Natural killer cell (primary cell): ENCODE data around the gene MUC5AC. TPM values are rescaled to one million over a fixed set of nuclear protein-coding genes. Genes with fewer than 3 reads are reported as not detected.

Source experiments
- ATAC-seq, 3 donors: fragments of 150-1000 bp in 2 of 3; fragments of 200-7000 bp in 1 of 3; cut with Tn5 transposase; 1 replicate in 1 of 3; 2 replicates in 2 of 3; pipeline ENCODE4 v1.10.0; 2021; ENCODE audit warnings: mild to moderate bottlenecking in 2 of 3, moderate library complexity in 2 of 3
- DNase-seq, 2 donors: peaks; one replicate each; pipeline versions ENCODE4 v3.0.0 to v3.0.0-alpha.2; 2013 to 2021; ENCODE audit warnings: mixed read lengths in 1 of 2
- H3K27ac ChIP-seq: one replicate; pipeline ENCODE4 v1.5.1; 2013; ENCODE audit warnings: mild to moderate bottlenecking, low read length
- H3K27me3 ChIP-seq: one replicate; pipeline ENCODE4 v1.6.1; 2013; ENCODE audit warnings: low read length; ENCODE audit not compliant: control insufficient read depth, insufficient read depth
- H3K36me3 ChIP-seq: one replicate; pipeline ENCODE4 v1.6.1; 2013; ENCODE audit warnings: low read length; ENCODE audit not compliant: control insufficient read depth, insufficient read depth
- H3K4me1 ChIP-seq: one replicate; pipeline ENCODE4 v1.6.1; 2013; ENCODE audit warnings: low read length; ENCODE audit not compliant: control insufficient read depth, insufficient read depth
- H3K4me3 ChIP-seq: one replicate; pipeline ENCODE4 v1.5.1; 2013; ENCODE audit warnings: low read length
- H3K9me3 ChIP-seq: one replicate; pipeline ENCODE4 v1.6.1; 2013; ENCODE audit warnings: low read length; ENCODE audit not compliant: control insufficient read depth, insufficient read depth
- H3K27ac Mint-ChIP-seq, 2 donors: one replicate each; pipeline ENCODE4 v1.8.0; 2022; ENCODE audit warnings: mild to moderate bottlenecking in 2 of 2, mixed read lengths in 2 of 2, moderate library complexity in 1 of 2
- H3K27me3 Mint-ChIP-seq, 2 donors: one replicate each; pipeline ENCODE4 v1.8.0; 2022; ENCODE audit warnings: low read depth in 2 of 2, mixed read lengths in 2 of 2
- H3K36me3 Mint-ChIP-seq: one replicate; pipeline ENCODE4 v1.8.0; 2022; ENCODE audit warnings: mixed read lengths
- H3K4me1 Mint-ChIP-seq, 2 donors: one replicate each; pipeline ENCODE4 v1.8.0; 2022; ENCODE audit warnings: mixed read lengths in 2 of 2
- H3K4me3 Mint-ChIP-seq: one replicate; pipeline ENCODE4 v1.8.0; 2022; ENCODE audit warnings: mild to moderate bottlenecking, moderate library complexity, mixed read lengths
- H3K9me3 Mint-ChIP-seq, 2 donors: one replicate each; pipeline ENCODE4 v1.8.0; 2022; ENCODE audit warnings: mixed read lengths in 2 of 2
- WGBS: methylation state at CpG from one replicate; pipeline ENCODE4 v1.1.7; 2013; ENCODE audit warnings: missing lambda C conversion rate; ENCODE audit not compliant: insufficient coverage; 5-methylcytosine and 5-hydroxymethylcytosine counted together
- intact Hi-C: fragments of 100-400 bp; cut with micrococcal nuclease; formaldehyde crosslinking; loops from one replicate; pipeline ENCODE4 v1.14.2; 2022
- total RNA-seq, 4 donors: library from RNA; stranded (reverse); fragments of 120-200 nt in 1 of 4; gene quantifications; one replicate each; pipeline versions ENCODE4 v1.2.3 to v1.2.4, GENCODE V29; 2013 to 2022
- TF ChIP-seq, protein P1 (sequence below): fragments of 200-600 bp; IDR thresholded peaks from one replicate; pipeline ENCODE4 v1.8.0; 2022; ENCODE audit warnings: antibody characterized with exemption

Gene MUC5AC
- total RNA-seq, 3 donors from 2014 or later (not counting 1 experiment from before 2014, with no cell fraction given) = not detected

DNA sequence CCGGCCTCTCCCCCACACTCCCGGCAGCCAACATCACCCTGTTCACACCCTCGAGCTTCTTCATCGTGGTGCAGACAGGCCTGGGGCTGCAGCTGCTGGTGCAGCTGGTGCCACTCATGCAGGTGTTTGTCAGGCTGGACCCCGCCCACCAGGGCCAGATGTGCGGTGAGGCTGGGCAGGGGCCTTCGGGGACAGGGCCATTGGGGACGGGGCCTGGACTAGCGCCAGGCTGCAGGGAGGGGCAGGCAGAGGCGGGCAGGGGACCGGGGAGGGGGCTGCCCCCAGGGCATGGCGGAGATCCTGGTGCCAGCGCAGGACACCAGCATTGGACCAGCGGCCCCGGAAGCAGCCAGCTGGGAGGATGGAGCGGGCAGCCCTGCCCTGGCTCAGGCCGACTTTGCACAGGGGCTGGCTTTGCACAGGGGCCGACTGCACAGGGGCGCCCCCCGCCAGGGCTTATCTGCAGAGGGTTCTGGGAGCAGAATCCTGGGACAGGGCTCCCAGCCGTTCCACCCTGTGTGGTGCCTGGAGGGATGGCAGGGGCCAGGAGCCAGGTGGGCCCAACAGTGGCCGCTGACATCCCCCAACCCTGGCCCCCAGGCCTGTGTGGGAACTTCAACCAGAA is 73.8 kb downstream of the MUC5AC start:
- Histone ChIP-seq H3K4me1 (no peaks in the 10 kb centered on the region), H3K4me3 (no peak overlapping the region), H3K36me3 (no peaks in the 10 kb centered on the region), H3K27me3 (no peaks in the 10 kb centered on the region), H3K9me3 (no peaks in the 10 kb centered on the region), H3K27ac (no peak overlapping the region)
- DNase-seq (no peak), ATAC-seq (no peak)
- H3K36me3 Mint-ChIP-seq = no peaks in the 10 kb centered on the region
- intact Hi-C loops = no loop called here
- no peaks in the 10 kb centered on the region for H3K9me3 Mint-ChIP-seq
- H3K27ac Mint-ChIP-seq = no peak overlapping the region
- H3K4me1 Mint-ChIP-seq = no peaks in the 10 kb centered on the region
- no peaks in the 10 kb centered on the region for H3K27me3 Mint-ChIP-seq
- no peak overlapping the region for H3K4me3 Mint-ChIP-seq
- 76% methylated on average over 22 of the region's 22 CpGs for WGBS
- TF ChIP-seq, protein P1, sequence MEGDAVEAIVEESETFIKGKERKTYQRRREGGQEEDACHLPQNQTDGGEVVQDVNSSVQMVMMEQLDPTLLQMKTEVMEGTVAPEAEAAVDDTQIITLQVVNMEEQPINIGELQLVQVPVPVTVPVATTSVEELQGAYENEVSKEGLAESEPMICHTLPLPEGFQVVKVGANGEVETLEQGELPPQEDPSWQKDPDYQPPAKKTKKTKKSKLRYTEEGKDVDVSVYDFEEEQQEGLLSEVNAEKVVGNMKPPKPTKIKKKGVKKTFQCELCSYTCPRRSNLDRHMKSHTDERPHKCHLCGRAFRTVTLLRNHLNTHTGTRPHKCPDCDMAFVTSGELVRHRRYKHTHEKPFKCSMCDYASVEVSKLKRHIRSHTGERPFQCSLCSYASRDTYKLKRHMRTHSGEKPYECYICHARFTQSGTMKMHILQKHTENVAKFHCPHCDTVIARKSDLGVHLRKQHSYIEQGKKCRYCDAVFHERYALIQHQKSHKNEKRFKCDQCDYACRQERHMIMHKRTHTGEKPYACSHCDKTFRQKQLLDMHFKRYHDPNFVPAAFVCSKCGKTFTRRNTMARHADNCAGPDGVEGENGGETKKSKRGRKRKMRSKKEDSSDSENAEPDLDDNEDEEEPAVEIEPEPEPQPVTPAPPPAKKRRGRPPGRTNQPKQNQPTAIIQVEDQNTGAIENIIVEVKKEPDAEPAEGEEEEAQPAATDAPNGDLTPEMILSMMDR = no peak

DNA sequence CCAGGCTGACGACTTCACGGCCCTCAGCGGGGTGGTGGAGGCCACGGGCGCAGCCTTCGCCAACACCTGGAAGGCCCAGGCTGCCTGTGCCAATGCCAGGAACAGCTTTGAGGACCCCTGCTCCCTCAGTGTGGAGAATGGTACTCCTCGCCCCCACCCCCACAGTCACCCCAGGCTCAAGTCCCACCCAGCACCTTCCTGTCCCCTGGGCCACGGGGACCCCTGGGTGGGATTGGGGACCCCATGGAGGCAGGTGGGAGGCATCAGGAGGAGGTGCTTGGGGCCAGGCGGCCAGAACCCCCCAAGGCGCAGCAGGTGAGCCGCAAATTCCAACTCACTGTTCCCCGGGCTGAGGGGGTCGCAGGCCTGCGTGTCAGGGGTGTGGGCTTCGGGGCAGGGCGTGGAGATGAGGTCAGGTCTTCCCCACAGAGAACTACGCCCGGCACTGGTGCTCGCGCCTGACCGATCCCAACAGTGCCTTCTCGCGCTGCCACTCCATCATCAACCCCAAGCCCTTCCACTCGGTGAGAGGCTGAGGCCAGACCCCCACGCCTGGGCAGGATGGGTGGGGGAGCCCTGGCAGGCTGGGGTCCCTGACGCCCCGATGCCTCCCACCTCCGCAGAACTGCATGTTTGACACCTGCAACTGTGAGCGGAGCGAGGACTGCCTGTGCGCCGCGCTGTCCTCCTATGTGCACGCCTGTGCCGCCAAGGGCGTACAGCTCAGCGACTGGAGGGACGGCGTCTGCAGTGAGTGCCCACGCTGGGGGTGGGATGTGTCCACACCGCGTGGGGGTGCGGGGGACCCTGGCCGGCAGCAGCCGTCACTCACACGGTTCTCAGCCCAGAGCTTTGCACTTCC is 74.5 kb downstream of the MUC5AC start:
- ATAC-seq = no peak

DNA sequence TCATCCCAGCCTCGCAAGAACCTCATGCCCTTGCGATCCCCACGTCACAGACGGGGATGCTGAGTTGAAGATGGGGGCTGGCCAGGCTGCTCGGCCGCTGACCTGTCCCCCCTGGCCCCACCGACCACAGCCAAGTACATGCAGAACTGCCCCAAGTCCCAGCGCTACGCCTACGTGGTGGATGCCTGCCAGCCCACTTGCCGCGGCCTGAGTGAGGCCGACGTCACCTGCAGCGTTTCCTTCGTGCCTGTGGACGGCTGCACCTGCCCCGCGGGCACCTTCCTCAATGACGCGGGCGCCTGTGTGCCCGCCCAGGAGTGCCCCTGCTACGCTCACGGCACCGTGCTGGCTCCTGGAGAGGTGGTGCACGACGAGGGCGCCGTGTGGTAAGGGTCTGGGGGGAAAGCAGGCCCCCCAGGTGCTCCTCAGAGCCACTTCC is 75.1 kb downstream of the MUC5AC start:
- Mint-ChIP-seq H3K4me3 (no peak overlapping the region), H3K4me1 (no peaks in the 10 kb centered on the region), H3K27me3 (no peaks in the 10 kb centered on the region), H3K36me3 (no peaks in the 10 kb centered on the region), H3K27ac (no peak overlapping the region), H3K9me3 (no peaks in the 10 kb centered on the region)
- Histone ChIP-seq H3K9me3 (no peaks in the 10 kb centered on the region), H3K36me3 (no peaks in the 10 kb centered on the region), H3K4me1 (no peaks in the 10 kb centered on the region), H3K4me3 (no peak overlapping the region), H3K27me3 (no peaks in the 10 kb centered on the region), H3K27ac (no peak overlapping the region)
- intact Hi-C loops = no loop called here
- DNase-seq (no peak), ATAC-seq (no peak)
- 82% methylated on average over 30 of the region's 30 CpGs for WGBS
- TF ChIP-seq, protein P1 = no peak

More for the DNA sequence above, 74.5 kb downstream of the MUC5AC start:
- Mint-ChIP-seq H3K9me3 (no peaks in the 10 kb centered on the region), H3K36me3 (no peaks in the 10 kb centered on the region), H3K4me3 (no peak overlapping the region), H3K27me3 (no peaks in the 10 kb centered on the region), H3K4me1 (no peaks in the 10 kb centered on the region), H3K27ac (no peak overlapping the region)
- no peaks in the 10 kb centered on the region for H3K27me3 ChIP-seq
- H3K27ac ChIP-seq = no peak overlapping the region
- H3K4me1 ChIP-seq = no peaks in the 10 kb centered on the region
- intact Hi-C loops = no loop called here
- no peaks in the 10 kb centered on the region for H3K36me3 ChIP-seq
- no peaks in the 10 kb centered on the region for H3K9me3 ChIP-seq
- TF ChIP-seq, protein P1 = no peak
- H3K4me3 ChIP-seq = no peak overlapping the region
- no peak for DNase-seq
- WGBS = 85% methylated on average over 46 of the region's 46 CpGs
